Measurements from ENCODE around the gene TMEM108.

Gene TMEM108

GRCh38 chr3:133375403-133375745 lies 337.2 kb downstream of the TMEM108 start:
- no peaks in the 10 kb centered on the region for H3K79me2 ChIP-seq (ENCODE audit: control insufficient read depth, insufficient read depth, low read length, poor library complexity)
- no peaks in the 10 kb centered on the region for H3K36me3 ChIP-seq (ENCODE audit: control insufficient read depth in 1 of 2, insufficient read depth in 2 of 2, low read length in 2 of 2)
- no peak overlapping the region for H3K23ac ChIP-seq (ENCODE audit: low read length)
- H3K4ac ChIP-seq (ENCODE audit: low read depth, low read length) = no peak overlapping the region
- H4K91ac ChIP-seq (ENCODE audit: low read depth, low read length) = no peak overlapping the region
- H2BK120ac ChIP-seq (ENCODE audit: insufficient read depth, low read length, poor library complexity) = no peak overlapping the region
- no peak overlapping the region for H2AFZ ChIP-seq (ENCODE audit: insufficient read depth, low read length, poor library complexity)
- H3K27me3 ChIP-seq (ENCODE audit: insufficient read depth, low read length) = no peaks in the 10 kb centered on the region
- no peak overlapping the region for H3K9ac ChIP-seq (ENCODE audit: low read length)
- H3K4me3 ChIP-seq (ENCODE audit: low read depth, low read length) = no peak overlapping the region
- H3K4me1 ChIP-seq (ENCODE audit: control insufficient read depth in 1 of 2, insufficient read depth in 2 of 2, low read length in 2 of 2) = no peaks in the 10 kb centered on the region
- no peak overlapping the region for H2BK5ac ChIP-seq (ENCODE audit: low read depth, low read length, poor library complexity)
- H3K9me3 ChIP-seq (ENCODE audit: insufficient read depth, low read depth, low read length) = no peaks in the 10 kb centered on the region
- H2BK12ac ChIP-seq (ENCODE audit: low read length) = no peak overlapping the region
- no peak overlapping the region for H4K12ac ChIP-seq (ENCODE audit: low read depth, low read length)
- DNase-seq = no peak
- H2AK5ac ChIP-seq (ENCODE audit: low read length) = no peak overlapping the region
- no peaks in the 10 kb centered on the region for H3K79me1 ChIP-seq (ENCODE audit: low read length)
- no peak overlapping the region for H3K4me2 ChIP-seq (ENCODE audit: low read length)
- no peak overlapping the region for H3K27ac ChIP-seq (ENCODE audit: low read depth, low read length)
- no peak overlapping the region for H3K14ac ChIP-seq (ENCODE audit: low read length)
- H4K8ac ChIP-seq (ENCODE audit: low read depth, low read length) = no peak overlapping the region
- H3K18ac ChIP-seq (ENCODE audit: low read length) = no peak overlapping the region

DNA sequence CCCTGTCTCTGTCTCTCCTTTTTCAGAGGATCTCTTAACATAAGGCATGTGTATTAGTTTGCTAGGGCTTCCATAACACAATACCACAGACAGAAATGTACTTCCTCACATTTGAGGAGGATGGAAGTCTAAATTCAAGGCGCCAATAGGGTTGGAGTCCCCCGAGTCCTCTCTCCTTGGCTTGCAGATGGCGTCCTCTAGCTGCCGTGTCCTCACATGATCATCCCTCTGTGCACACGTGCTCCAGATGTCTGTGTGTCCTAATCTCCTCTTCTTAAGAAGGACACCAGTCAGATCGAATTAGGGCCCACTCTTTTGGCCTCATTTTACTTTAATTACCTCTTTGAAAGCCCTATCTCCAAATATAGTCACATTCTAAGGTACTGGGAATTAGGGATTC lies 338.6 kb downstream of the TMEM108 start:
- no peak overlapping the region for H3K4me3 ChIP-seq (ENCODE audit: low read depth, low read length)
- no peak overlapping the region for H2AK5ac ChIP-seq (ENCODE audit: low read length)
- H4K91ac ChIP-seq (ENCODE audit: low read depth, low read length) = no peak overlapping the region
- H3K9me3 ChIP-seq (ENCODE audit: insufficient read depth, low read depth, low read length) = no peaks in the 10 kb centered on the region
- H3K79me1 ChIP-seq (ENCODE audit: low read length) = no peaks in the 10 kb centered on the region
- WGBS (ENCODE audit: extremely low coverage, insufficient coverage, insufficient read length) = no CpG with 5 or more reads among the region's 6 CpGs
- no peak overlapping the region for H3K4me2 ChIP-seq (ENCODE audit: low read length)
- no peak overlapping the region for H3K14ac ChIP-seq (ENCODE audit: low read length)
- H3K4ac ChIP-seq (ENCODE audit: low read depth, low read length) = no peak overlapping the region
- no peak overlapping the region for H2AFZ ChIP-seq (ENCODE audit: insufficient read depth, low read length, poor library complexity)
- DNase-seq = no peak
- no peaks in the 10 kb centered on the region for H3K36me3 ChIP-seq (ENCODE audit: control insufficient read depth in 1 of 2, insufficient read depth in 2 of 2, low read length in 2 of 2)
- no peak overlapping the region for H3K9ac ChIP-seq (ENCODE audit: low read length)
- H2BK12ac ChIP-seq (ENCODE audit: low read length) = no peak overlapping the region
- H2BK5ac ChIP-seq (ENCODE audit: low read depth, low read length, poor library complexity) = no peak overlapping the region
- H3K27me3 ChIP-seq (ENCODE audit: insufficient read depth, low read length) = no peaks in the 10 kb centered on the region
- no peak overlapping the region for H3K23ac ChIP-seq (ENCODE audit: low read length)
- no peak overlapping the region for H3K18ac ChIP-seq (ENCODE audit: low read length)
- no peak overlapping the region for H4K8ac ChIP-seq (ENCODE audit: low read depth, low read length)
- H2BK120ac ChIP-seq (ENCODE audit: insufficient read depth, low read length, poor library complexity) = no peak overlapping the region
- H3K27ac ChIP-seq (ENCODE audit: low read depth, low read length) = no peak overlapping the region
- no peak overlapping the region for H4K12ac ChIP-seq (ENCODE audit: low read depth, low read length)
- H3K4me1 ChIP-seq (ENCODE audit: control insufficient read depth in 1 of 2, insufficient read depth in 2 of 2, low read length in 2 of 2) = no peaks in the 10 kb centered on the region
- no peaks in the 10 kb centered on the region for H3K79me2 ChIP-seq (ENCODE audit: control insufficient read depth, insufficient read depth, low read length, poor library complexity)

DNA sequence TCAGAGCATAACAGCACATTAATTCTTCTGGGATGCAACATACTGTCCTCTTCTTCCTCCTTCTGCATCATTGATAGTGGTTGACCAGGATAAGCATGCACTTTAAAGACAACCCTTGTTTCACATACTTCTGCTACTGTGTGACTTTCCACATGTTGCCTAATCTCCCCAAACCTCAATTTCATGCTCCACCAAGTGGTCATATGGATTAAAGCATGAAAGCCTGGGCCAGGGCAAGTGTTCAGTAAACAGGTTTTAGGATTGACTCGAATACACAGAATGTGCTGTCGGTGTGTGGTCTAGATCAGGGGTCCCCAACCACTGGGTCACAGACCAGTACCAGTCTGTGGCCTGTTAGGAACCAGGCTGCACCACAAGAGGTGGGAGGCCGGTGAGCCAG lies 339.2 kb downstream of the TMEM108 start:
- Histone ChIP-seq H2BK120ac (ENCODE audit: insufficient read depth, low read length, poor library complexity) (no peak overlapping the region), H3K36me3 (ENCODE audit: control insufficient read depth in 1 of 2, insufficient read depth in 2 of 2, low read length in 2 of 2) (no peaks in the 10 kb centered on the region), H3K9me3 (ENCODE audit: insufficient read depth, low read depth, low read length) (no peaks in the 10 kb centered on the region), H3K9ac (ENCODE audit: low read length) (no peak overlapping the region), H3K4me3 (ENCODE audit: low read depth, low read length) (no peak overlapping the region), H3K27me3 (ENCODE audit: insufficient read depth, low read length) (no peaks in the 10 kb centered on the region), H3K23ac (ENCODE audit: low read length) (no peak overlapping the region), H2BK12ac (ENCODE audit: low read length) (no peak overlapping the region), H3K4me2 (ENCODE audit: low read length) (no peak overlapping the region), H3K79me1 (ENCODE audit: low read length) (no peaks in the 10 kb centered on the region), H2BK5ac (ENCODE audit: low read depth, low read length, poor library complexity) (no peak overlapping the region), H3K4me1 (ENCODE audit: control insufficient read depth in 1 of 2, insufficient read depth in 2 of 2, low read length in 2 of 2) (peaks cover 0 to 1% of the 10 kb centered on the region in 2 experiments), H2AFZ (ENCODE audit: insufficient read depth, low read length, poor library complexity) (no peak overlapping the region), H4K12ac (ENCODE audit: low read depth, low read length) (no peak overlapping the region), H3K14ac (ENCODE audit: low read length) (no peak overlapping the region), H4K91ac (ENCODE audit: low read depth, low read length) (no peak overlapping the region), H4K8ac (ENCODE audit: low read depth, low read length) (no peak overlapping the region), H3K18ac (ENCODE audit: low read length) (no peak overlapping the region), H3K4ac (ENCODE audit: low read depth, low read length) (no peak overlapping the region), H3K79me2 (ENCODE audit: control insufficient read depth, insufficient read depth, low read length, poor library complexity) (no peaks in the 10 kb centered on the region), H3K27ac (ENCODE audit: low read depth, low read length) (no peak overlapping the region), H2AK5ac (ENCODE audit: low read length) (no peak overlapping the region)
- peak in 1 of 2 donors; percentile 63 for DNase-seq
- WGBS (ENCODE audit: extremely low coverage, insufficient coverage, insufficient read length) = no CpG with 5 or more reads among the region's 3 CpGs

DNA sequence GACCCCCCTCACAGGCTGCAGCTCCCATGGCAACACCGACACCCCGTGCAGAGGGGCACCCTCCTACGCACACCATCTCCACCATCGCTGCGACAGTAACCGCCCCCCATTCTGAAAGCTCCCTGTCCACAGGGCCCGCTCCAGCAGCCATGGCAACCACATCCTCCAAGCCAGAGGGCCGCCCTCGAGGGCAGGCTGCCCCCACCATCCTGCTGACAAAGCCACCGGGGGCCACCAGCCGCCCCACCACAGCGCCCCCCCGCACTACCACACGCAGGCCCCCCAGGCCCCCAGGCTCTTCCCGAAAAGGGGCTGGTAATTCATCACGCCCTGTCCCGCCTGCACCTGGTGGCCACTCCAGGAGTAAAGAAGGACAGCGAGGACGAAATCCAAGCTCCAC lies 341.7 kb downstream of the TMEM108 start:
- no peaks in the 10 kb centered on the region for H3K79me1 ChIP-seq (ENCODE audit: low read length)
- H4K12ac ChIP-seq (ENCODE audit: low read depth, low read length) = no peak overlapping the region
- H3K9me3 ChIP-seq (ENCODE audit: insufficient read depth, low read depth, low read length) = no peaks in the 10 kb centered on the region
- no peak overlapping the region for H2BK5ac ChIP-seq (ENCODE audit: low read depth, low read length, poor library complexity)
- no peaks in the 10 kb centered on the region for H3K27me3 ChIP-seq (ENCODE audit: insufficient read depth, low read length)
- H3K27ac ChIP-seq (ENCODE audit: low read depth, low read length) = no peak overlapping the region
- H3K4me2 ChIP-seq (ENCODE audit: low read length) = no peak overlapping the region
- H3K36me3 ChIP-seq (ENCODE audit: control insufficient read depth in 1 of 2, insufficient read depth in 2 of 2, low read length in 2 of 2) = no peaks in the 10 kb centered on the region
- no peak for DNase-seq
- H2AFZ ChIP-seq (ENCODE audit: insufficient read depth, low read length, poor library complexity) = no peak overlapping the region
- H3K23ac ChIP-seq (ENCODE audit: low read length) = no peak overlapping the region
- H2AK5ac ChIP-seq (ENCODE audit: low read length) = no peak overlapping the region
- H2BK120ac ChIP-seq (ENCODE audit: insufficient read depth, low read length, poor library complexity) = no peak overlapping the region
- no peak overlapping the region for H4K8ac ChIP-seq (ENCODE audit: low read depth, low read length)
- no peak overlapping the region for H3K4ac ChIP-seq (ENCODE audit: low read depth, low read length)
- H3K14ac ChIP-seq (ENCODE audit: low read length) = no peak overlapping the region
- no peak overlapping the region for H3K4me3 ChIP-seq (ENCODE audit: low read depth, low read length)
- no peak overlapping the region for H3K18ac ChIP-seq (ENCODE audit: low read length)
- H2BK12ac ChIP-seq (ENCODE audit: low read length) = no peak overlapping the region
- no CpG with 5 or more reads among the region's 19 CpGs for WGBS (ENCODE audit: extremely low coverage, insufficient coverage, insufficient read length)
- H3K4me1 ChIP-seq (ENCODE audit: control insufficient read depth in 1 of 2, insufficient read depth in 2 of 2, low read length in 2 of 2) = peaks cover 1 to 7% of the 10 kb centered on the region in 2 experiments
- H3K79me2 ChIP-seq (ENCODE audit: control insufficient read depth, insufficient read depth, low read length, poor library complexity) = no peaks in the 10 kb centered on the region
- H3K9ac ChIP-seq (ENCODE audit: low read length) = no peak overlapping the region
- no peak overlapping the region for H4K91ac ChIP-seq (ENCODE audit: low read depth, low read length)

All from trophoblast cell (in vitro differentiated cells and primary cell).